Natural killer cell (primary cell): ENCODE data around the gene SHC4. TPM values are rescaled to one million over a fixed set of nuclear protein-coding genes. Genes with fewer than 3 reads are reported as not detected.

ENCODE experiments used
- ATAC-seq, 3 donors: fragments of 150-1000 bp in 2 of 3; fragments of 200-7000 bp in 1 of 3; cut with Tn5 transposase; 1 replicate in 1 of 3; 2 replicates in 2 of 3; pipeline ENCODE4 v1.10.0; 2021; ENCODE audit warnings: mild to moderate bottlenecking in 2 of 3, moderate library complexity in 2 of 3
- DNase-seq, 2 donors: peaks; one replicate each; pipeline versions ENCODE4 v3.0.0 to v3.0.0-alpha.2; 2013 to 2021; ENCODE audit warnings: mixed read lengths in 1 of 2
- H3K27ac ChIP-seq: one replicate; pipeline ENCODE4 v1.5.1; 2013; ENCODE audit warnings: mild to moderate bottlenecking, low read length
- H3K27me3 ChIP-seq: one replicate; pipeline ENCODE4 v1.6.1; 2013; ENCODE audit warnings: low read length; ENCODE audit not compliant: control insufficient read depth, insufficient read depth
- H3K36me3 ChIP-seq: one replicate; pipeline ENCODE4 v1.6.1; 2013; ENCODE audit warnings: low read length; ENCODE audit not compliant: control insufficient read depth, insufficient read depth
- H3K4me1 ChIP-seq: one replicate; pipeline ENCODE4 v1.6.1; 2013; ENCODE audit warnings: low read length; ENCODE audit not compliant: control insufficient read depth, insufficient read depth
- H3K4me3 ChIP-seq: one replicate; pipeline ENCODE4 v1.5.1; 2013; ENCODE audit warnings: low read length
- H3K9me3 ChIP-seq: one replicate; pipeline ENCODE4 v1.6.1; 2013; ENCODE audit warnings: low read length; ENCODE audit not compliant: control insufficient read depth, insufficient read depth
- H3K27ac Mint-ChIP-seq, 2 donors: one replicate each; pipeline ENCODE4 v1.8.0; 2022; ENCODE audit warnings: mild to moderate bottlenecking in 2 of 2, mixed read lengths in 2 of 2, moderate library complexity in 1 of 2
- H3K27me3 Mint-ChIP-seq, 2 donors: one replicate each; pipeline ENCODE4 v1.8.0; 2022; ENCODE audit warnings: low read depth in 2 of 2, mixed read lengths in 2 of 2
- H3K36me3 Mint-ChIP-seq: one replicate; pipeline ENCODE4 v1.8.0; 2022; ENCODE audit warnings: mixed read lengths
- H3K4me1 Mint-ChIP-seq, 2 donors: one replicate each; pipeline ENCODE4 v1.8.0; 2022; ENCODE audit warnings: mixed read lengths in 2 of 2
- H3K4me3 Mint-ChIP-seq: one replicate; pipeline ENCODE4 v1.8.0; 2022; ENCODE audit warnings: mild to moderate bottlenecking, moderate library complexity, mixed read lengths
- H3K9me3 Mint-ChIP-seq, 2 donors: one replicate each; pipeline ENCODE4 v1.8.0; 2022; ENCODE audit warnings: mixed read lengths in 2 of 2
- WGBS: methylation state at CpG from one replicate; pipeline ENCODE4 v1.1.7; 2013; ENCODE audit warnings: missing lambda C conversion rate; ENCODE audit not compliant: insufficient coverage; 5-methylcytosine and 5-hydroxymethylcytosine counted together
- intact Hi-C: fragments of 100-400 bp; cut with micrococcal nuclease; formaldehyde crosslinking; loops from one replicate; pipeline ENCODE4 v1.14.2; 2022
- total RNA-seq, 4 donors: library from RNA; stranded (reverse); fragments of 120-200 nt in 1 of 4; gene quantifications; one replicate each; pipeline versions ENCODE4 v1.2.3 to v1.2.4, GENCODE V29; 2013 to 2022
- TF ChIP-seq, protein P1 (sequence below): fragments of 200-600 bp; IDR thresholded peaks from one replicate; pipeline ENCODE4 v1.8.0; 2022; ENCODE audit warnings: antibody characterized with exemption

The SHC4 gene
- total RNA-seq, 3 donors from 2014 or later (not counting 1 experiment from before 2014, with no cell fraction given), result 0.19 to 0.43 (median 0.20) TPM

- TF ChIP-seq, protein P1, sequence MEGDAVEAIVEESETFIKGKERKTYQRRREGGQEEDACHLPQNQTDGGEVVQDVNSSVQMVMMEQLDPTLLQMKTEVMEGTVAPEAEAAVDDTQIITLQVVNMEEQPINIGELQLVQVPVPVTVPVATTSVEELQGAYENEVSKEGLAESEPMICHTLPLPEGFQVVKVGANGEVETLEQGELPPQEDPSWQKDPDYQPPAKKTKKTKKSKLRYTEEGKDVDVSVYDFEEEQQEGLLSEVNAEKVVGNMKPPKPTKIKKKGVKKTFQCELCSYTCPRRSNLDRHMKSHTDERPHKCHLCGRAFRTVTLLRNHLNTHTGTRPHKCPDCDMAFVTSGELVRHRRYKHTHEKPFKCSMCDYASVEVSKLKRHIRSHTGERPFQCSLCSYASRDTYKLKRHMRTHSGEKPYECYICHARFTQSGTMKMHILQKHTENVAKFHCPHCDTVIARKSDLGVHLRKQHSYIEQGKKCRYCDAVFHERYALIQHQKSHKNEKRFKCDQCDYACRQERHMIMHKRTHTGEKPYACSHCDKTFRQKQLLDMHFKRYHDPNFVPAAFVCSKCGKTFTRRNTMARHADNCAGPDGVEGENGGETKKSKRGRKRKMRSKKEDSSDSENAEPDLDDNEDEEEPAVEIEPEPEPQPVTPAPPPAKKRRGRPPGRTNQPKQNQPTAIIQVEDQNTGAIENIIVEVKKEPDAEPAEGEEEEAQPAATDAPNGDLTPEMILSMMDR, result no peak
- no peaks in the 10 kb centered on the region for H3K36me3 Mint-ChIP-seq
These were observed 72.4 kb downstream of the SHC4 start for GRCh38 chr15:48891232-48891765.

GRCh38 chr15:48890375-48890972 lies 73.2 kb downstream of the SHC4 start:
- Histone ChIP-seq H3K27ac (no peak overlapping the region), H3K27me3 (no peaks in the 10 kb centered on the region), H3K9me3 (no peaks in the 10 kb centered on the region), H3K4me1 (no peaks in the 10 kb centered on the region), H3K4me3 (no peak overlapping the region), H3K36me3 (no peaks in the 10 kb centered on the region)
- WGBS, result 88% methylated on average over 10 of the region's 10 CpGs
- no peaks in the 10 kb centered on the region for H3K4me1 Mint-ChIP-seq
- TF ChIP-seq, protein P1, result no peak
- ATAC-seq (no peak), DNase-seq (no peak)
- no peak overlapping the region for H3K4me3 Mint-ChIP-seq
- no peaks in the 10 kb centered on the region for H3K9me3 Mint-ChIP-seq
- no peak overlapping the region for H3K27ac Mint-ChIP-seq
- intact Hi-C loops, result no loop called here
- no peaks in the 10 kb centered on the region for H3K36me3 Mint-ChIP-seq
- peaks cover 15 to 37% of the 10 kb centered on the region in 2 donors for H3K27me3 Mint-ChIP-seq

More at GRCh38 chr15:48891232-48891765, 72.4 kb downstream of the SHC4 start:
- Histone ChIP-seq H3K36me3 (no peaks in the 10 kb centered on the region), H3K27ac (no peak overlapping the region), H3K4me3 (no peak overlapping the region), H3K4me1 (no peaks in the 10 kb centered on the region), H3K9me3 (no peaks in the 10 kb centered on the region), H3K27me3 (no peaks in the 10 kb centered on the region)
- DNase-seq (no peak), ATAC-seq (no peak)
- WGBS, result 87% methylated on average over 6 of the region's 6 CpGs
- intact Hi-C loops, result no loop called here
- peaks cover 15 to 37% of the 10 kb centered on the region in 2 donors for H3K27me3 Mint-ChIP-seq
- H3K4me1 Mint-ChIP-seq, result no peaks in the 10 kb centered on the region
- no peaks in the 10 kb centered on the region for H3K9me3 Mint-ChIP-seq
- no peak overlapping the region for H3K4me3 Mint-ChIP-seq
- H3K27ac Mint-ChIP-seq, result no peak overlapping the region

GRCh38 chr15:48889925-48890324 lies 73.8 kb downstream of the SHC4 start:
- H3K4me1 Mint-ChIP-seq, result no peaks in the 10 kb centered on the region
- H3K9me3 Mint-ChIP-seq, result no peaks in the 10 kb centered on the region

More at GRCh38 chr15:48889925-48890324, 73.8 kb downstream of the SHC4 start:
- Histone ChIP-seq H3K27ac (no peak overlapping the region), H3K27me3 (no peaks in the 10 kb centered on the region), H3K36me3 (no peaks in the 10 kb centered on the region), H3K4me3 (no peak overlapping the region), H3K4me1 (no peaks in the 10 kb centered on the region), H3K9me3 (no peaks in the 10 kb centered on the region)
- intact Hi-C loops, result no loop called here
- Mint-ChIP-seq H3K27ac (no peak overlapping the region), H3K27me3 (peaks cover 13 to 36% of the 10 kb centered on the region in 2 donors), H3K4me3 (no peak overlapping the region), H3K36me3 (no peaks in the 10 kb centered on the region)
- DNase-seq (no peak), ATAC-seq (no peak)
- TF ChIP-seq, protein P1, result no peak
- 90% methylated on average over 1 of the region's 3 CpGs for WGBS
